HG02970 (cell line): ENCODE results near the gene RBM47.
"Not testable (repeated sequence)": the region's sequence is repeated elsewhere in the genome, so short reads cannot be mapped to it uniquely, and the experiment has no call there.

Experiments
- ATAC-seq: cut with Tn5 transposase; IDR thresholded peaks from one replicate; pipeline ENCODE4 v1.9.1; 2021; ENCODE audit warnings: mild to moderate bottlenecking, moderate library complexity, moderate number of reproducible peaks; ENCODE audit not compliant: unreplicated experiment, low FRiP score

The RBM47 gene

DNA sequence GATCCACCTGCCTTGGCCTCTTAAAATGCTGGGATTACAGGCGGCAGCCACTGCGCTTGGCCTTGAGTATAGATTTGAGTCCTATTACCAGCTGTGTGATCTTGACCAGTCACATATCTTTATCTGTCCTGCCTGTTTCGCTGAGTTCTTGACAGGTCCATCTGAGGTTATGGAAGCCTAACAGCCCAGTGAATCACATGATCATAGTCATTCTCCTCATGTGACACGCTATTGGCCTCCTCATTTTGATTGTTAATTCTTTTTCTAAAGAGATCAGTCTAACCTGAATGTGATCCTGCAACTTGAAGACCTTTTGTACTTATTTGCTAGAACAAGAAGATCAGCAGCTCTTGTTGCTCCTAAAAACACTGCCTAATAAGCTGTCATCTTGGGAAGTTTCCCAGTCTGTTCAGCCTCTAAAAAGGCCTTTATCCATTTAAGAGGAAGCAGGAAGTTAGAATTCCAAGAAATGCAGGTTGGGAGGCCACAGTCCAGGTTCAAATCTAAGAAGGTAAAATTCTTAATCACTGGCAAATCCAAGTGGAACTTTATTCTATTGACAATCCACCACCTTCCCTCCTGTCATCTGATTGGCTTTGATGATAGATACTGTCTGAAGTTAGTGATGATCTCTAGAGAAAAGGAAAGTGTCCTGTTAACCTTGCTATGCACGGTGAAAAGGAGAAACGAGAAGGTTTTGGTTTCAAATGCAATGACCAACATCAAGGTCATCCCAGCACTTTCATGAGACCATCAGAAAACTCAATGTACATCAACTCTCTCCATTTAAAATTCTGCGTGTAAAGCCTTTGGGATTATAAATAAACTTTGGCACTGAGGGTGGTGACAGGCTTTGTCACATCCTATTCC, 207.6 kb downstream of the RBM47 start:
- ATAC-seq = no peak

DNA sequence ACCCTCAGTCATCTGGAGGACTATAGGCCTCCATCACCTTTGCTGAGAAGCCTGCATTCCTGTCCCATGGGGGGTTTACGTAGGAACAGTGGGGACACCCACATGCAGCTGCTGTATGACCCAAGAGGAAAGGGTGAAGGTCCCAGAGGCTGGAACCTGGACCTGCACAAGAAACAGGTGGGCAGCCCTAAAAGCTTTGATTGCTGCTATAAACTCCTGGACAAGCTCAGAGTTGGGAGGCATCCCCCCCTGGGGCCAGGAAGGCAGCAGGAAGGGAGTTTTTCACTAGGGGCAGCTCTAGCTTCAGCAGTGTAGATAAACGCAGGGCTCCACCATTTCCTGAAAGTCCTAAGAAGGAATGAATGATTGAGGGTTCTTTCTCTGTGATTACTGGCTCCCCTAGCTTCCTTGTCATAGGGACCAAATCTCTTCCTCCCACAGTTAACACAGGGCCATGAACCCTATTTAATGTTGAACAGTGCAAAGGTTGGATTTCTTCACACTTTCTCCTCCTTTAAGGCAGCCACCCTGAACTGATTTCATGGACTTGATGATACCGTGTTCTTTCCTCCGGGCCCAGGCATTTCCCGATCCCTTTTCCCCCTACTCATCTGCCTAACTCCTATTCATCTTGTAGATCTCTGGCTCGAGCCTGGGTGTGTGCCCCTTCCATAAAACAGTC, 210.3 kb downstream of the RBM47 start:
- ATAC-seq = no peak

DNA sequence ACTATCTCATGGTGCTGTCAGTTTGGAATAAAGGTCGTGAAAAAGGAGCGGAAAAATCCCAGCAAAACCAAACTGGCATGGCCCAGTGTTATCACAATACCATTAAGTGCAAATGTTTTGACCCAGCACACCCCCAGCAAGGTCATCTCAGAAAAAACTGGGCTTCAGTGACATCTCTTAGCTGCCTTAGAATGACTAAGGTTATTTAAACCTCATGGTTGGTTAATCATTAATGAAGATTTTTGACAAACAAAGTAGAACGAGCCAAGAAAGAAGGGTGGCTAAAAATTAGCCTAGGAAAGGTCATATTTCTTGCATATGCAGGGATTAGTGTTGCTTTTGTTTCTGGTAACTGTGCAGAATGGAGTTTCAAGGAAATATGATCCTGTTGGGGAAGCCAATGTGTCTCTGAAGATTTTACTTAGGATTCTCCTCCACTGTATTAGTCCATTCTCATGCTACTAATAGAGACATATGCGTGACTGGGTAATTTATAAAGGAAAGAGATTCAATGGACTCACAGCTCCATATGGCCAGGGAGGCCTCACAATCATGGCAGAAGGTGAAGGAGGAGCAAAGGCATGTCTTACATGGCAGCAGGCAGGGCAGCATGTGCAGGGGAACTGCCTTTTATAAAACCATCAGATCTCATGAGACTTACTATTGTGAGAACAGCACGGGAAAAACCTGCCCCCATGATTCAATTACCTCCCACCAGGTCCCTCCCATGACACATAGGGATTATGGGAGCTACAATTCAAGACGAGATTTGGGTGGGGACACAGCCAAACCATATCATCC, 211.0 kb downstream of the RBM47 start:
- no peak for ATAC-seq

DNA sequence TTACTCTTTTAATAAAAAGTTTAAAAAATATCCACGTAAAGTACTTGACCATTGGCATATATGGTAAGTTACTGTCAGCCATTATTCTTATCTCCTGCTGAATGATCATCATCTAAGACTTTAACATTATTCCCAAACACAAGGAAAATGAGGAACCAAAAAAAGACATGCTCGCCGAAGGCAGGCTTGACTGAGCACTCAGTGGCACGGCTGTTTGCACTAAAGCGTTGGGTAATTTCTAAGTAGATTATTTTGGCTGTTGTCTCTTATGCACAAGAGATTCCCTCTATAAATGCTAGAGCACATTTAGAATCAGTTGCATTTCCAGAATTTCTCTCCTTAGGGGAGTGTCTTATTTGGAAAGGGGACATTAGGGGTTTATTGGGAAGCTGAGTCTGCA, 211.7 kb downstream of the RBM47 start:
- ATAC-seq = no peak

DNA sequence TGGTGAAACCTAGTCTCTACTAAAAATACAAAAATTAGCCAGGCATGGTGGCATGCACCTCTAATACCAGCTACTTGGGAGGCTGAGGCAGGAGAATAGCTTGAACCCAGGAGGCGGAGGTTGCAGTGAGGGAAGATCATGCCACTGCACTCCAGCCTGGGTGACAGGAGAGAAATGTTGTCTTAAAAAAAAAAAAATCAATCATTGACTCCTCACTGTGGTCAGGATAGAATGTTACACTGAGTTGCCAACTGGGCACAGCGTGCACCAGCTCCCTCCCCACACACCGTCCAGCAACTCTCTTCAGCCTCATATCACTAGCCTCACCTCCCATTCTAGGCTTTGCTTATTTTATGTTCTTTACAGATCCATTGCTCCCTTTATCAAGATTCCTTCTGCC, 215.0 kb downstream of the RBM47 start:
- no peak for ATAC-seq

DNA sequence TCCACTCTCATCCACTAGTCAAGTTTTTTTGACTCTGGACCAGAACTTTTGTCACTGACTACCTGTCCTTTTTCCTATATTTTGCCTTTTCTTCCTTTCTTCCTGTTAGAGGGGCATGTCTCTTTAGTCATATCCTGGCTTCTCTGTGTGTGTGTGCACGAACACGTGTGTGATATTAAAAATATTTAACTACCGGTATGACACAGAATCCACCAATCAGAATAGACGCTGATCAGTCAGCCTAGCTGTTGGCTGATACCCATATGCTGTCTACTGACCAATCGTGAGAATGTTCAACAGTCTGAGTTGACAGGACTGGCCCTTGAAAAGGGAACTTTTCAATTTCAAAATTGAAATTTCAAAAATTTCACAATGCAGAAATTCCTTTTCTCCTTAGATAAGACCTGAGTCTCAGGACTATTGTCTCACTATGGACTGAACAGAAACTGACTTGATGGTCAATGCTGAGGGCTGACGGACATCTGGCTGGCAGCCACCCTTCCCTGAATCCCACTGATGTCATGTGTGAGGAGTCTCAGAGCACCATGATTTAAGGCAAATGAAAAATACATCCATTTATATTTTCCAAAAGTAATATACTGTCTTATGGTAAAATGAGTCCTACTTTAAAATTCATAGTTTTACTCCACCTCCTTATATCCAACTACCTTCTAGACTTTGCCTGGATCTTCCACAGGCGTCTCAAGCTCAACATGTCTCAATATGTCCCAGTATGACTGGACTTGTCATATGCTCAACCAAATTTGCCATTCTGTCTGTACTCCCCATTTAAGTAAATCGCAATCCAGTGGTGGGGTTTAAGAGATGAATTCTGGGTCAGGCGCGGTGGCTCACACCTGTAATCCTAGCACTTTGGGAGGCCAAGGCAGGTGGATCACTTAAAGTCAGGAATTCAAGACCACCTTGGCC, 216.5 kb downstream of the RBM47 start:
- ATAC-seq = no peak

DNA sequence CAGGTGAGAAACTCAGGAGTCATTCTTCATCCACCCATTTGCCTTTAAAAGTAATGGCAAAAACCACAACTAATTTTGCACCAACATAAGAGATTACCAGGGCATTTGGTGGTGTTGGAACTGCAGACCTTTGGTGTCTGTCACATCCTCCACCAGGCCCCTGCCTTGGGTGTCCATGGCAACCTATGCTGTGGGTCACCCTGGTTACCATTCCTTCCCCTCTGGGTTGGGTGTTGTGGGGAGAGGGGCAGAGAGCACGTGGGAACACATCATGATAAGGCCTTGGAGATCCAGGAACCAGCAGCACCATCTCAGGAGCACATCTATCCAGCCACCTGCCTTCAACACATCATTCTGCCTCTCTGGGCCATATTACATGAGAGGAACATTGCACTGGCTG, 217.3 kb downstream of the RBM47 start:
- no peak for ATAC-seq

DNA sequence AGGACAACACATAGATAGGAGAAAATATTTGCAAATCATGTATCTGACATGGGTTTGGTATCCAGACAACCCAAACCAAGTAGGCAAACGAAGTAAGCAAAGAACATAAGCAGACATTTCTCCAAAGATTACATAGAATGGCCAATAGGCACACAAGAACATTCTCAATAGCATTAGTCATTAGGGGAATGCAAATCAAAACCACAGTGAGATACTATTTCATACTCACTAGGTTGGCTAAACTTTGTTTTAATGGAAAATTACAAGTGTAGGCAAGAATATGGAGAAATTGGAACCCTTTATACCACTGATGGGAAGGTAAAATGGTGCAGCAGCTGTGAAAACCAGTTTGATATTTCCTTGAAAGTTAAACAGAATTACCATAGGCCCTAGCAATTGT, 219.8 kb downstream of the RBM47 start:
- ATAC-seq = no peak

DNA sequence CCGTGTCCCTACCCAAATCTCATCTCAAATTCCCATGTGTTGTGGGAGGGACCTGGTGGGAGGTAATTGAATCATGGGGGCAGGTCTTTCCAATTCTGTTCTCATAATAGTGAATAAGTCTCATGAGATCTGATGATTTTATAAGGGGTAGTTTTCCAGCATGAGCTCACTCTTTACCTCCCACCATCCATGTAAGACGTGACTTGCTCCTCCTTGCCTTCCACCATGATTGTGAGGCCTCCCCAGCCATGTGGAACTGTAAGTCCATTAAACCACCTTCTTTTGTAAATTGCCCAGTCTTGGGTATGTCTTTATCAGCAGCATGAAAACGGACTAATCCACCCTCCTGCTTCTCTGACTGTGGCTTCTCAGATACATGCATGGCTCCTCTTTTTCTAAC, 222.2 kb downstream of the RBM47 start:
- ATAC-seq = not testable (repeated sequence)

DNA sequence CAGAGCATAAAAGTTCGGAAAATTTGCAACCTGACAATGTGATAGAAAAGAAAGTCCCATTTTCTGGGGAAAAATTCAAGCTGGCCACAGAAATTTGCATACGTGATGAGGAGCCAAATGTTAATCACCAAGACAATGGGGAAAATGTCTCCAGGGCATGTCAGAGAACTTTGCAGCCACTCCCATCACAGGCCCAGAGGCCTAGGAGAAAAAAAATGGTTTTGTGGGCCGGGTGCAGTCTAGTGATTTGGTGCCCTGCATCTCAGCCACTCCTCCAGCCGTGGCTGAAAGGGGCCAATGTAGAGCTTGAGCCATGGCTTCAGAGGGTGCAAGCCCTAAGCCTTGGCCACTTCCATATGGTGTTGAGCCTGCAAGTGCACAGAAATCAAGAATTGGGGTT, 223.3 kb downstream of the RBM47 start:
- ATAC-seq = no peak

DNA sequence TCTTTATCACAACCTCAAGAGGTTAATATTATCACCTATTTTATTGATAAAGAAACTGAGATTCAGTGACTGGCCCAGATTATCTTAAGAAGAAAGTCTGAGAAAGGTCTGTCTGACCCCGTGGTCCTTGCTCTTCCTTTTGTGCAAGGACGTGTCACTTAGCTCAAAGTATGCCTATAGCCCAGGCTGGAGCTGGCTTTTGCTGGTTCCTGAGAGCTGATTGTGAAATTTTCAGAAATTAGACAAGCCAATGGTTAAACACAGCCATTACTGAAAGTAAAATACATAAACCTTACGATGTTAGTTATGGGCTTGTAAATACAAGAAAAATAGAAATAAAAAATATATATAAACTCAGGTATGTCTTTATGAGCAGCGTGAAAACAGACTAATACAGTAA, 224.5 kb downstream of the RBM47 start:
- ATAC-seq = no peak

DNA sequence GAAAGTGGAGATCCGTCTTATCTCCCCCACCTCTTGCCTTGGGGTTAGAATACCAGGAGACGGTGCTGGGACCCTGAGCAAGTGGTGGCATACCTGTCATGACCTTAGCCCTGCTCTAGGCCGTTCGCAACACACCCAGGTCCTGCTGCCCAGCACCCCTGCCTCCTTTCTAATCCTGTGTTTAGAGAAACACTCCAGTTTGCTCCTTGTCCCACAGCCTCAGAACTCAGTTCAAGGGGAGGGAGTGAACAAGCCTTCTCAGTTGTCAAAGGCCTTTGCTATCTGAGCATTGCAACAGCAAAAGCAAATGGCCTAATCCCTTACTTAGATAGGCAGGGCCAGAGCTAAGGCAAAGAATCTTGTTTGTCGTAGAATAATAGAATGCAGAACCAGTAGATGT, 226.6 kb downstream of the RBM47 start:
- no peak for ATAC-seq

DNA sequence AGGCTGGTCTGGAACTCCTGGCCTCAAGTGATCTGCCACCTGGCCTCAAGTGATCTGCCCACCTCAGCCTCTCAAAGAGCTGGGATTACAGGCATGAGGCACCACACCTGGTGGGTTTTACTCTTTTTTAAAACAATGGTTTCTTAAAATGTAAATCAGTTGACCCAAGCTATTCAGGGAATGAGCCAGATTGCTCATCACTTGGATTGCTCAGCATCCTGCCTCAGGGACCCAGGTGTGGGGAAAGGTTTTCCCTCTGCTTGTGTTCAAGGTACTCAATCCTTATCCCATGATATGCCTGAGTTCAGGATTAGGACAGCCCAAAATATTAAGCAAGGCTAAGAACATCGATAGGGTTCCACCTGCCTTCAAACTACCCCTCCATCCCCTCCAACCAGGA, 227.1 kb downstream of the RBM47 start:
- ATAC-seq = no peak

DNA sequence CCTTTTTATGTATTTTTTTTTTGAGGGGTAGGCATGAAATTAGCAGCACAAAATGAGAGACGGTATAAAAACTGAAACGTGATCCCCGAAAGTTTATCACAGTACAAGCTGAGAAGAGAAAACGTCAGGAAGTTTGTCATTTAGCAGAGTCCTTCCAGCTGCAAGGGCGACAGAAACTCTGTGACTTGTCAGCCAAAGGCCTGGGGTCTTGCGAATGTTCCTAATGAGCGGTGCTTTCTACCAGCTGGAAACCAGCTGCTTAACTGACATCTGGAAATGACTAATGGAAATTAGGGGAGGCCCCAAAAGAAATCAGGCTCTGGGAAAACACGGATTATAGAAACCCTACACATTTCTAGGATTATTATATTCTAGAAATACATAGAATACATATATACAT, 228.0 kb downstream of the RBM47 start:
- no peak for ATAC-seq

DNA sequence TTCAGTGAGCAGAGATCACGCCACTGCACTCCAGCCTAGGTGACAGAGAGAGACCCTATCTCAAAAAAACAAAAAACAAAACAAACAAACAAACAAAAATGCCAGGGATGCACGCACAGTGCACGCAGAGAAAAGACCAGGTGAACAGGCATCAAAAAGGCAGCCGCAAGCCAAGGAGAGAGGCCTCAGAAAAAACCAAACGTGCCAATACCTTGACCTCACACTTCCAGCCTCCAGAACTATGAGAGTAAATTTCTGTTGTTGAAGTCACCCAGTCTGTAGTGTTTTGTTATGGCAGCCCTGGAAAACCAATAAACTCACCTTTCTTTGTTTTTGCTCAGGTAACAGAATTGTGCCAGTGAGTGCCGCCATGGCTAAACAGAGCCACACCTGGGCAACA, 228.6 kb downstream of the RBM47 start:
- no peak for ATAC-seq

DNA sequence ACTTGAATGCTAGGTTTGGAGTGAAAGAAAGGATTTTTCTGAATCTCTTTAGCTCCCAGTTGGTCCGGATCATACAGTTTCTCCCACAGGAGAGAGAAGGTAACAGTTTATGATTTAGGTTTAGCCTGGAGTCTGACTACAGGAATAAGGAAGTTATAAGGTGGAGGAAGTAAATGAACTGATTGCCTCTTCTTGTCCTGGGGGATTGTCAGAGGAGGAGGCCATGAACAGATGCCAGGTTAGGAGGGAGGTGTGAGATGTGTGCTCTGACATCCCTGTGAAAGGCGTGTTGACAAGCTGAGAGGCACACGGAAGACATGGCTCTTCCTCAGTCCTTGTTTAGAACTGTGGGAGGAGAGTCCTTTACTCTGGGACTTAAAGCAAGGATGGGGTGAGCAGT, 230.1 kb downstream of the RBM47 start:
- no peak for ATAC-seq

DNA sequence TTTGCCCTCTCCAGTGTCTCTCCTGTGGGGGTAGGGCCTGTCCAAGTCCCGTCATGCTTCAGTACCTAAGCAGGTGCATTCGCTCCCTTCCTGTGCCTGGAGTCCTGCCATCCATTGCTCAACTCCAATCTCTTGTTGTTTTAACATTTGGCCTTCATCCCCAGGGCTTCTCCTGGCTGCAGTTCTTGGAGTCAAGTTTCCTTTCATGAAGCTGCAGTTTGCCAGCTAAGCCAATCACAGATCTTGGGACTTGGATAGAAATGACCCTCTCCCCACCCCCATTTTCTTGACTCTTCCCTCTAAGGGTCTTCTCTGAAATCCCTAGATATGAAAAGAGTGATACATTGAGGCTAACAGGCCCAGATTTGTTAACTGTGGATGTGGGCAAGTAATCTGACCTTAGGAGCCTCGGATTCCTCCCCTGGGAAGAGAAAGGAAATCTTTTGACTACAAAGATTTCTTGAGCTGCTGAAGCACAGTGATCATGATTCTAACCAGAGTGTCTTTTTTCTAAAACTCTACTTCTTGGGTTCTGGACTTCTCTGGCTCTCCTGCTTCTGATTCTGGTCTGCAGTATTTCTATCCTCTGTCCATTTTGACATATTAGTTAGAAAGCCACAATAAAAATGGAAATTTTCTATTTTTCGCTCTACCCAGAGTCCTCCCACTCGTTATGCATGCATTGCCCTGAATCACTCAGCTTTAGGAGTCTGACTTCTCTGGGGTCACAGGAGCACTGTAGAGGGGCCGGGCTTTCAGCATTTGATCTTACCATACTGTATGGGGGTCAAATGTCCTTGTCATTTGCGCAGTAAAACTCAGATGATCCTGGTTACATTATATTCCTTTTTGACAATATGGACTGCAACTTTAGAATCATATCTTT, 233.5 kb downstream of the RBM47 start:
- no peak for ATAC-seq

DNA sequence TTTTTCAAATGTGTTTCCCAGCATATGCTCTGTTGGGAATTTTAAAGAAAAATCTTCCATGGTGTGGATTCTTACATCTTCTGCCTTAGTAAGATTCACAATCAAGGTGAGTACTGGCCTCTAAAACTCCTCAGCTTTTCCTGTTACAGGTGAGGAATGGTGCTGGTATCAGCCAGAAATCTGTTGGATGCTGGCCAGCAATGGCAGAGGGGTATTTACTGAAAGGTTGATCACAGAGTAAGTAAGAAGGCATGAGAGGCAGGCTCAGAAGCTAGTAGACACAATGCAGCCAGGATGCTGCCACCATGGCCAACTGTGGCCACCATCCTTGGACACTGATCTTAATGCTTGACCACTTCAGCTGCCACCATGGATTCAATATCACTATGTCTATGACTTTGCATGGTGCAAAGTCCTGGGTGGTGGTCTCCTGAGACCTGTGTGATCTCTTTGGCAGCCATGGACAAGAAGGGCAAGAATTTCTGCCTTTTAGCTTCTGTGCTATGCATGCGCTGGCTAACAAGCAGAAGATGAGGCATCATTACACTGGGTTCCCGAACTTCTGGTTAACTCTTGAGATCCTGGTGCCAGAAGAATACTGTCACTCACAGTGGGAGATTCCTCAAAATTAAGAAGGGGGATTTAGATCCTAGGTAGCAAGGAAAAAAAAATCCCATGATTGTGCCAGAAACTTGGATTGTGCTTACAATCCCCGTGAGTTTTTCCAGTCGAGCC, 234.3 kb downstream of the RBM47 start:
- ATAC-seq = no peak

DNA sequence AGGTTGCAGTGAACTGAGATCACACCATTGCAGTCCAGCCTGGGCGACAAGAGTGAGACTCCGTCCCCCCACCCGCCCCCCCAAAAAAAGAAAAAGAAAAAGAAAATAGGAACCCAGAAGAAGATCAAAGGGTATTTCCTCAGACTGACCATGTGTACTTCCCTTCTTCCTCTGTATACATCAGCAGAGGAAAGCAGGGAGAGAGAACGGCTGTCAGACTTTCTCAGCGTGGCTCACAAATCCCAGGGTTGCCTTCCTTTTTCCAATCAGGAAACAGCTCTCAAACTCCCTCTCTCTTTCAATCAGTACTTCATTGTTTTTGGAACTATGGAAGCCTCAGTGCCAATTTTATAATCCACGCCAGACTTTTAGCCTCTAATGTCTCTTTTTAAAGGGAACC, 235.4 kb downstream of the RBM47 start:
- no peak for ATAC-seq
